A673 (cell line): ENCODE measurements around the gene SIVA1. TPM values are rescaled to one million over a fixed set of nuclear protein-coding genes. Genes with fewer than 3 reads are reported as not detected.

ENCODE experiments used
- BruUV-seq: library from RNA; stranded (reverse); fragments of 400-500 nt; replicated peaks from 2 replicates; lab custom pipeline; 2021; lab: Mats Ljungman, UMichigan
- CTCF ChIA-PET: fragments of 300-600 bp; sonication (Branson Sonifier 250); formaldehyde crosslinking; loops from one replicate; lab custom pipeline; 2022; ENCODE audit warnings: antibody characterized with exemption; lab: Charles Lee
- POLR2A ChIA-PET: fragments of 300-600 bp; sonication (Branson Sonifier 250); formaldehyde crosslinking; loops from one replicate; lab custom pipeline; 2022; ENCODE audit warnings: antibody characterized with exemption; ENCODE audit not compliant: low non-redundant PET; lab: Charles Lee
- DNase-seq: peaks from one replicate; pipeline ENCODE4 v3.0.0-alpha.2; 2015; ENCODE audit warnings: low spot score
- H3K27ac ChIP-seq: fragments of 200-600 bp; sonication (generic); 2 replicates; pipeline ENCODE4 v1.5.1; 2016; ENCODE audit warnings: mixed run types, low read depth, mild to moderate bottlenecking, mixed read lengths, antibody characterized with exemption, low read length; ENCODE audit not compliant: poor library complexity, severe bottlenecking
- H3K27me3 ChIP-seq: fragments of 200-600 bp; sonication (generic); replicated peaks from 2 replicates; pipeline ENCODE4 v1.6.1; 2017; ENCODE audit warnings: mixed run types, low read depth, mild to moderate bottlenecking, mixed read lengths, antibody characterized with exemption, low read length; ENCODE audit not compliant: insufficient read depth, poor library complexity
- H3K36me3 ChIP-seq: fragments of 200-600 bp; sonication (generic); 2 replicates; pipeline ENCODE4 v1.6.1; 2016; ENCODE audit warnings: mixed run types, mild to moderate bottlenecking, mixed read lengths, antibody characterized with exemption, low read length; ENCODE audit not compliant: insufficient read depth, poor library complexity, severe bottlenecking
- H3K4me1 ChIP-seq: fragments of 200-600 bp; sonication (generic); 2 replicates; pipeline ENCODE4 v1.6.1; 2017; ENCODE audit warnings: mixed run types, mild to moderate bottlenecking, mixed read lengths, antibody characterized with exemption, low read length; ENCODE audit not compliant: insufficient read depth, poor library complexity, severe bottlenecking
- H3K4me3 ChIP-seq: fragments of 200-600 bp; sonication (generic); 2 replicates; pipeline ENCODE4 v1.5.1; 2016; ENCODE audit warnings: low read depth, mixed run types, mild to moderate bottlenecking, mixed read lengths, low read length; ENCODE audit not compliant: poor library complexity, severe bottlenecking
- H3K9me3 ChIP-seq: fragments of 200-600 bp; sonication (generic); 2 replicates; pipeline ENCODE4 v1.6.1; 2016; ENCODE audit warnings: mixed run types, low read depth, mild to moderate bottlenecking, mixed read lengths, antibody characterized with exemption, low read length; ENCODE audit not compliant: poor library complexity, severe bottlenecking
- CTCF ChIP-seq: fragments of 300-800, 200-600 bp; sonication (generic); conservative IDR thresholded peaks from 2 replicates; pipeline ENCODE4 v1.5.1; 2017; ENCODE audit warnings: low read depth, mild to moderate bottlenecking, antibody characterized with exemption, low read length, moderate library complexity, mixed read lengths
- EZH2 ChIP-seq: fragments of 200-600 bp; sonication (generic); IDR thresholded peaks from 2 replicates; pipeline ENCODE4 v1.6.1; 2017; ENCODE audit warnings: borderline replicate concordance, low read depth, mild to moderate bottlenecking, mixed read lengths, antibody characterized with exemption, low read length; ENCODE audit not compliant: poor library complexity, severe bottlenecking
- intact Hi-C: fragments of 100-400 bp; cut with micrococcal nuclease; formaldehyde crosslinking; loops from one replicate; pipeline ENCODE4 v1.10.0; 2022; ENCODE audit not compliant: unreplicated experiment
- total RNA-seq: library from RNA; stranded (reverse); gene quantifications from 2 replicates; pipeline ENCODE4 v1.2.3, GENCODE V29; 2021

The SIVA1 gene
- total RNA-seq, 1 experiment from 2014 or later = 79.6 TPM

GRCh38 chr14:104757238-104757585, 4.3 kb downstream of the SIVA1 start:
- peaks cover 20% of the 10 kb centered on the region for H3K36me3 ChIP-seq
- intact Hi-C loops = no loop called here
- H3K27me3 ChIP-seq = no peaks in the 10 kb centered on the region
- DNase-seq = no peak
- no peak overlapping the region for H3K27ac ChIP-seq
- BruUV-seq = no TSS peak
- TF ChIP-seq CTCF = no peak
- no peak for TF ChIP-seq EZH2
- POLR2A ChIA-PET = no interaction called here
- peaks cover 5% of the 10 kb centered on the region for H3K4me1 ChIP-seq
- H3K4me3 ChIP-seq = no peak overlapping the region
- H3K9me3 ChIP-seq = no peaks in the 10 kb centered on the region
- CTCF ChIA-PET = no interaction called here

DNA sequence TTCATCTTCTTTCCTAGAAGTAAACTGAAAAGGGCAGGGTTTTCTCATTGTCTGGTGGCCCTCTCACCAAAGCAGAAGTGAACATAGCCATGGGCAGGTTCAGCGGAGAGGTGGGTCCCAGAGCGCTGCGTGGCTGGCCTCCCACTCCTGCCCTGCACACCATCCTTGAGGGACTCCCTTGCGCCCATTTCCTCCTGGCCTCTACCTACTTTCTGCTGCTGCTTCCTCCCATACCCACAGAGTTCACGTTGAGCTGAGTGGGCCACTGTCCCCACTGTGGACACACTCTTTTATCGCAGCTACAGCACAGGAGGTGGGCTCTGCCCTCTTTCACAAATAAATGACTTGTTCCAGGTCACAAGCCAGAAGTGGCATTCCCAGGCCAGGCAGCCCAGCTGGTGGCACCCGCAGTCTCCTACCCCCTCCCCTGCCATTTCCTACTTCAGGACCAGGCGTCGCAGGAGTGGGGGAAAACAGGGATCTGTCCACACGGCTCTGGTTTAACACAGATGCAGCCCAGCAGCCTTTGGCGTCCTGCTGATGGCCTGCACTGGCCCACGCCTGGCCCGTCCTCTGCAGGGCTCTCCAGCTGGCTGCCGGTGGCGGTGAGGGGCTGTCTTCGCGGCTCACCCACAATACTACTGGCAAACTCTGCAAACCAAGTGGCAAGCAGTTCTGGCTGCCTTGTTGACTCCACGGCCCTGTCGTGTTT, 4.9 kb downstream of the SIVA1 start:
- H3K27ac ChIP-seq = no peak overlapping the region
- no peak for DNase-seq
- TF ChIP-seq CTCF (no peak), EZH2 (no peak)
- no TSS peak for BruUV-seq
- no peaks in the 10 kb centered on the region for H3K27me3 ChIP-seq
- no peaks in the 10 kb centered on the region for H3K9me3 ChIP-seq
- ChIA-PET CTCF (no interaction called here), POLR2A (no interaction called here)
- H3K4me1 ChIP-seq = peaks cover 4% of the 10 kb centered on the region
- H3K36me3 ChIP-seq = peaks cover 20% of the 10 kb centered on the region
- no peak overlapping the region for H3K4me3 ChIP-seq
- intact Hi-C loops = no loop called here

DNA sequence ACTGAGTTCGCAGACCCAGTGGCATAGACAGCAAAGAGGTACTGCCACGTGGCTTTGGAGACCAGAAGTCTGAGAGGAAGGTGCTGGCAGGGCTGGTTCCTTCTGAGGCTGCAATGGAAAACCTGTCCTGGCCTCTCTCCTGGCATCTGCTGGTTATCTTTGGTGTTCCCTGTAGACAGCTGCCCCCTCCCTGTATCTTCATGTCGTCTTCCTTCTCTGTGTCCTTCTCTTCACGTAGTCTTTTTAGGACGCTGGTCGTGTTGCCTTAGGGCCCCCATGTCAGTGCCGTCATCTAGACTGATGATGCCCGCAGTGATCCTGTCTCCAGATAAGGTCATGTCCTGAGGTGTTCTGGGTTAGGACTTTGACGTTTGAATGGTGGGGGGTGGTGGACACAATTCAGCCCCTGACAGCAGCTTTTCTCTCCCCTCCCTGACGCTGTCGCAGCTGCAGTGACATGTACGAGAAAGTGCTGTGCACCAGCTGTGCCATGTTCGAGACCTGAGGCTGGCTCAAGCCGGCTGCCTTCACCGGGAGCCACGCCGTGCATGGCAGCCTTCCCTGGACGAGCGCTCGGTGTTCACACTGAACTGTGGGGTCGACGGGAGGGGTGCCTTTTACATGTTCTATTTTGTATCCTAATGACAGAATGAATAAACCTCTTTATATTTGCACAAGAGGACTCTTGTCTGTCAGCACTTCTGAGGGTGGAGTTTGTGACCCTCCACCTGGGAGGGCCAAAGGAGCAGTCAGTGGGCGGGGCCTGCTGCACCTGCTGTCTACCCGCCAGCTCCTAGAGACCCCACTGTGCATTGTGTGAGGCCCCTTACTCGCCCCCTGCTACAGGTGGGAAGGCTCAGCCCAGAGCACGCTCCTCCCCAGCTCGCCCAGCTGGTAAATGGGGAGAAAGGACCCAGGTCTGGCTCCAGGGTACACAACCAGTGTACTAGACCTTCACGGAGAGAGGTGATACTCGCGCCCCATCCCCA, 6.3 kb downstream of the SIVA1 start:
- Histone ChIP-seq H3K27ac (no peak overlapping the region), H3K4me3 (no peak overlapping the region), H3K4me1 (peaks cover under 1% of the 10 kb centered on the region), H3K27me3 (no peaks in the 10 kb centered on the region), H3K36me3 (peaks cover 20% of the 10 kb centered on the region), H3K9me3 (no peaks in the 10 kb centered on the region)
- ChIA-PET CTCF (interaction anchor here (1.1 kb wide), 1 partner anchor 9 kb away, joined by 3 read pairs; no protein-coding TSS in a partner anchor), POLR2A (no interaction called here)
- no TSS peak for BruUV-seq
- no peak for DNase-seq
- intact Hi-C loops = no loop called here
- TF ChIP-seq EZH2 = no peak
- no peak for TF ChIP-seq CTCF
